Pons (tissue), 1 donor: ENCODE measurements around the gene MDFIC.

Experiments used
- DNase-seq: peaks from one replicate; pipeline ENCODE4 v3.0.0-alpha.2; 2016; ENCODE audit warnings: low spot score

Gene MDFIC

GRCh38 chr7:115040057-115040456 is 118.2 kb downstream of the MDFIC start:
- DNase-seq = no peak

- DNase-seq = no peak
Measured at GRCh38 chr7:115040495-115040894, 118.6 kb downstream of the MDFIC start.

DNA sequence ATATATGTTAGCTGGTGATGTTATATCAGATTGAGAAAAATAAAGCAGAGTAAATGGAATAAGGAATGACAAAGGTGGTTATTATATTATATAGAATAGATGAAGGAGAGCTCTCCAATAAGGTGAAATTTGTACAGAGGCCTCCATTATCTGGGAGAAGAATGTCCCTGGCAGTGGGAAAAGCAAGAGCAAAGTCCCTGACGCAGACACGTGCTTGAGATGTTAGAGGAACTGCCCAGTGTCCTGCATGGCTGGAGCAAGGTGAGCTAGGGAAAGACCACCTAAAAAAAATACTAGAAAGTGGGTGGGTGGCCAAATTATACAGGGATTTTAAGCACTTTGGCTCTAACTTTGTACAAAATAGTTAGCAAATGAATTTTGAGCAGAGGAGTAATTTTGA is 120.7 kb downstream of the MDFIC start:
- DNase-seq = no peak

- DNase-seq = no peak
Measured at GRCh38 chr7:115043605-115044004, 121.7 kb downstream of the MDFIC start.

GRCh38 chr7:115044224-115044623 is 122.3 kb downstream of the MDFIC start:
- no peak for DNase-seq

DNA sequence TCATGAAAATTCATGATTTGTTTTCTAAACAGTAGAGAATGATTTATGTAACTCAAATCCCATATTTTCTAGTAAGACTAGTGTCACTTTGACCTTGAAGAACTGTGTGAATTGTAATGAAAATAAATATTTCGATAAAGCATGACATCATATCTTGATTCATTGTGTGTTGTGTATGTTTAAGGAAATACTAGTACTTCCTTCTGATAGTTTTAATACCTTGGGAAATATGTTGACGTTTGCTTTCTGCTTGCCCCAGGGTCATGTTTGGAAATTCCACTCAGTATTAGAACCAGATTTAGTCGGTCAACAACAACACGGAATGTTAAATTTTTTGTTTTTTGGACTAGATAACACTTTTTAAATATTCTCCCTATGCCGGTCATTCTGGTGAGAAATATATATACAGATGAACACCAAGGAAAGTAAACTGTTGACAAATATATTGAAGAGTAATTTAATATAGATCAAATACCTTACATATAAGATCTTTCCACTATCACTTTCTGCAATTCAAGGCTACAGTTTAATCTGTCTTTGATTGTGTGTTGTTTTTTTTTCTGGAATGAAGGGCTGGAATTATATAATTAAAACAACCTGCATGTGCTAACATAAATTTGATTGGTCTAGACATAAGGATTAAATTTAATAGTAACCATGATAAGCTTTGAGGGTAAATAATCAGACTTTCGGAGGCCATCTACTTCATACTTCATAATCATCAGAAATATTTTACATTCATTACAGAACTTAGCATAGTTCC is 126.2 kb downstream of the MDFIC start:
- no peak for DNase-seq

DNA sequence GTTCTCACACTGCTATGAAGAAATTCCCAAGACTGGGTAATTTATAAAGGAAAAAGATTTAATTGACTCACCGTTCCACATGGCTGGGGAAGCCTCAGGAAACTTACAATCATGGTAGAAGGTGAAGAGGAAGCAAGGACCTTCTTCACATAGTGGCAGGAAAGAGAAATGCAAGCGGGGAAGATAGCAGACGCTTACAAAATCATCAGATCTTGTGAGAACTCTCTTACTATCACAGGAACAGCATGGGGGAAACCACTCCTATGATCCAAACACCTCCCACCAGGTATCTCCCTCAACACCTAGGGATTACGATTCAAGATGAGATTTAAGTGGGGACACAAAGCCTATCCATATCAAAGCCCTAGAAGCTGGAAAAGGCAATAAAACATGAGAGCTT is 130.8 kb downstream of the MDFIC start:
- no peak for DNase-seq

- no peak for DNase-seq
Measured at GRCh38 chr7:115054478-115055065, 132.7 kb downstream of the MDFIC start.

- no peak for DNase-seq
Measured at GRCh38 chr7:115056019-115056418, 134.1 kb downstream of the MDFIC start.

DNA sequence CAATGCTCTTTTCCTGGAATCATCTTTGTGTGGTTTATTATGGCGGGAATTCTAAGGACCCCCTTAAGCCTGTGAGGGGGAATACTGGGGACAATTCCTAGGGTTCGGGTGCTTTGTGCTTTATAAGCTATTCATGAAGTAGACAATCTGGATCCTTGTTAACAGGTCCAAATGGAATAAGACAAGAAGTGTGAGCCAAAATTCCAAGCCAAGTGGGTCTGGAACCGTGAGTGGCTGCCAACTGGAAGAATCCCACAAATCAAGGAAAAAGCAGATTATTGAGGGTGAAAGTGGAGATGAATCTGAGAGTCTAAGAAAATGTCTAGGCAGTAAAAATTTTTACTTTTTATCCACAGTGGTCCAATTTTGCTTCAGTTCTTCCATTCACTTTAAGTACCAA is 136.8 kb downstream of the MDFIC start:
- peak; percentile 14 for DNase-seq

DNA sequence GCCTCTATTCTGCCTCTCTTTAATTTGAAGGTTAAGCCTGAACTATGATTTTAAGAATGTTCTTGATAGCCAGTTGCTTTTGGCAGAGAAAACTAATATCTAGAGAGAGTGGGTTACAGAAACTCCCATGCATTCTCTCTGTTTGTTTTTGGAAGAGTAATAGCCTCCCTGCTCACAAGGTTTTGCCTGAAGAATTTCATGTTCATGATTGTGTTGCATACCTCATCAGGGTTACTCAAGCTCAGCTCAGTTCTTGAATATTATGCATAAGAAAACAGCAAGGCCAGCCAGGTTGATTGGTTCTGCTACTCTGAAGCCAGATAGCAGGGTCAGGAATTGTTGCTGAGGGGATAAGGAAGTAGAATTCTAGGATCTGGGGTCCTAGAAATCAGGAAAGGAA is 137.4 kb downstream of the MDFIC start:
- no peak for DNase-seq

- no peak for DNase-seq
Measured at GRCh38 chr7:115060095-115060870, 138.4 kb downstream of the MDFIC start.

DNA sequence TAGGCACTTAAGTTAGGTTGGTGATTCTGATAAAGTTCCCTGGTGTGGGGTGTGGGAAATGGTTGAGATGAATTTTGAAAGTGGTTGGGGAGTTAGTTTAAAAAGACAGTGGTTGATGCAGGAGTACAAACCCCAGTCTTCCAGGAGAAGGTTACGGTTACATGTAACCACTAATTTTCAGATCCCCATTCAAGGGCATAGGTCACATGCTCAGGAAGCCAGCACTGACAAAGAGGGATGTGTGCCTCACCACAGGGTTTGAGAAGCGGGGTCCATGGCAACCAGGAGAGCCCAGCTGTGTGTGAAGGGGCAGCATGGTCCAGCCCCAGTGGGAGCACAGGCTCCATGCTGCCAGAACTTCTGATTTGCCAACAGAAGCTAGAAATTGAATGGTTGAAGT is 144.2 kb downstream of the MDFIC start:
- no peak for DNase-seq

DNA sequence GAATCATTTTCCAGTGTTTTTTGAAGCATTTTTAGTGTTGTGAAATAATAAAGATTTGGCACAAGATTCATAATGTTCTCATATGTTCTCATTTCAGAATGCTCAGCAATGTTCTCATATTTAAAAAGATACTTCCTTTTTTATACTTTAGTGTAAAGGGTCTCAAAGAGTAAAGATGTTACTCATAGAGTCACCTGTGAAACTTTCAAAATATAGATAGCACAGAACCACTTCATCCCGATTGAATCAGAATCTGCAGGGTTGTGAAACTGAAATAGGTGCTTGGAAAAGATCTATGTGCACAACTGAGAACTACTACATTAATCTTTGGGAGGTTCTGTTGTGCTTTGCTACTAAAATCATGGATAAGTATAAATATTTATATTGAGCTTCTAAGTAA is 144.7 kb downstream of the MDFIC start:
- DNase-seq = no peak

- DNase-seq = no peak
Measured at GRCh38 chr7:115068220-115068619, 146.3 kb downstream of the MDFIC start.
